GM19193 (cell line): ENCODE results near the gene NHLH1.

Source experiments
- POLR2A ChIP-seq: IDR thresholded peaks from 4 replicates; pipeline ENCODE4 v1.6.1; 2011; ENCODE audit not compliant: insufficient read depth, insufficient read length; ENCODE audit errors: extremely low read depth

Gene NHLH1

DNA sequence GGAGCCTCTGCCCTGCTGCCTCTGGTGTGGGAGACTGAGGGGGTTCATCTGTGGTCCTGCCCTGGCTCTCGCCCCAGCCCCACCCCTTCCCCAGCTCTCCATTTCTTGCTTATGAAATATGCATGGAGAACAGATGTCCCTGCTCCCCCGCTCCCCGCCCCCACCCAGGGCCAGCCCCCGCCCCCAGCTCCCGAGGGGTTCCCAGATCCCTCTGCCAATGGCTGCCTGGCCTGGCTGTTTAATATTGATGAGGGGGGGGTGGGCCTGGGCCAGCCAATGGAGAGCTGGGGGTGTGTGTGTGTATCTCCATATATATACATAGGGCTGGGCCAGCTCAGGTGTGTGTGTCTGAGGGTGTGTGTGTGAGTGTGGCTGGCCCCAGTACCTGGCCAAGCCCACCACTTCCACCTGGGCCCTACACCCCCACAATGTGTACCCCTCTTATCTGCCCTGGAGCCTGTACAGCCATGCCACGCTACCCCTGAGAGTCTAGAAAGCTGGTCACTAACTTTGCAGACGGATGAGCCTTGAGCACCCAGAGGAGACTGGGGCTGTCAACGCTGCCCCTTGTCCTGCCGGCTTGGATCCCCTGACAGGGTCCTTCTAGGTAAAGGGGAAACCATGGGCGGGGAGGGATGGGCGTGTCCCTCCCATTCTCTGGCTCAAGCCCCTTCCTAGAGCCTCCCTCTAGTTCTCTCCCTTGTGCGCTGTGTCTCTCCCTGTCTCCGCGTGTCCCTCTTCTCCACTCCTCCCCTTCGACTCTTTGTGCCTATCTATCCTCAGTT, at the start of gene NHLH1:
Gene NHLH1, plus strand, starts transcription at position 341 of the 785 bp plus-strand sequence. CDS start 3,661 bp downstream, outside the sequence.
- no peak for TF ChIP-seq POLR2A

GRCh38 chr1:160322831-160323230, 44.0 kb upstream of the NHLH1 start:
- no peak for TF ChIP-seq POLR2A

DNA sequence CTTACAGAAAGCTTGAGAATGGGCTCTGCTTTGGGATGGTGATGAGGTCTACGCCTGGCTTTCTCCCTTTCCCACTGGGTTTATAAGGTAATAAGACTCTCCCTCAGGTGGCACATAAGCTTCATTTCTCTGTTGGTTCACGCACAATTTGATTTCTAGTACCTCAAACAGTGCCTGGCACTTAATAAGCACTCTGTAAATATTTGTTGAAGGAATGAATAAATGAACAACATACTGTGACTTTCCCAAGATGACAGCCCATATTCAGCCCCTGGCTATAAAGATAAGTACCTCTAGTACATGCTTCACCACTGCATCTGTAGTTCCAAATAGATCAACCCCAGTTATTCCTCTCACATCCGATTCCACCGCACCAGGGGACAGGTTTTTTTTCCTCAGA, 41.6 kb upstream of the NHLH1 start:
- TF ChIP-seq POLR2A = no peak

GRCh38 chr1:160326418-160326817, 40.5 kb upstream of the NHLH1 start:
- no peak for TF ChIP-seq POLR2A

DNA sequence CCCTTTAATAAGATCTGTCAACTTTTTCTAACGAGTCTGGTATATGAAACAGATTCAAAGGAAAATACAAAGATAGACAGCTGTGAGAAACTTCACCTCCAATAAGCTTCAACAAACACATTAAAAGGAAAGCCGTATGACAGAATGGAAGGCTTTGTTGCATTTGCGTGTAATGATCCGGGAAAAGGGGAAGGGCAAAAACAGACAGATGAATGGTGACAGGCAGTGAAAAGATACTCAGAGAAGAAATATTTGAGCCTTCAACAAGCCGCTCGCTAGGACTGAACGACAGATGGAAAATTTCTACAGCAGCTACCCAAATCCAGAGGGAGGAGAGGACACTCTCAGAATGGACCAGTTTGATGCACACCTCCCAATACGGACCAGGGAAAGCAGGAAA, 38.7 kb upstream of the NHLH1 start:
- no peak for TF ChIP-seq POLR2A

DNA sequence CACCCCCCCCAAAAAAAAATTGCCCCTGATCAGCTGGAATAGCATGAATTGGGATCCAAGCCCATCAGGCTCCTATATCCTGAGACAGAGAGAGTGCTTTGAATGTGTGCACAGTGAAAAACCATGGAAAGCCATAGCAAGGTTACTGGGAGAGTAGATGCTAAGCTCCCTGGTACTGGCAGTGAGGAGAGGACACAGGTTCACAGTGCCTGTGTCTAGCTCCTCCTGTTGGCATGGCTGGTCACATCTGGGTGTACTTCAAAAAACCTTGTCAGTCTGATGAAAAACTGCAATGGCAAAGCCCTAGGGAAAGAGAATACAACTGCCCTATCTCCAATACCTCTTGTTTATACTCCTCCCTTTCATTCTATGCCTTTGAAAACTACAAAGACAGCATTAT, 36.8 kb upstream of the NHLH1 start:
- TF ChIP-seq POLR2A = no peak

DNA sequence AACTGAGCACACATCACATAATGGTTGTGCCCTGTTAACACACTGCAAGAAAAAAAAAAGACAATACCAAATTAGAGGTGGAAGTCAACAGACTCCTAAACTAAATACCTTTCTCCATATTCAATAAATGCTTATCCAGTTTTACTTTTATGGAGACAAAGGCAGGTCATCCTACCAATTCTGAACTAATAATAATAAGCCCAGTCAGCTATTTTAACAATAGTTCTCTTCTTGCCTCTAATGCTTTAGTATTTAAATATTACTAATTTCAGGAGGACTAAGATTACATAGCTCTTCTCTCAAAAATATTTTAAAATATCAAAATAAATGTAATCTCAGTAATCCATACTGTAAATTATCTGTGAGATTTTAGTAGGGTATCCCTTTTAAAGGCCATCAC, 34.4 kb upstream of the NHLH1 start:
- no peak for TF ChIP-seq POLR2A

- no peak for TF ChIP-seq POLR2A
Measured at GRCh38 chr1:160338580-160338979, 28.3 kb upstream of the NHLH1 start.

GRCh38 chr1:160340146-160340545, 26.7 kb upstream of the NHLH1 start:
- no peak for TF ChIP-seq POLR2A

GRCh38 chr1:160340866-160341265, 26.0 kb upstream of the NHLH1 start:
- no peak for TF ChIP-seq POLR2A

DNA sequence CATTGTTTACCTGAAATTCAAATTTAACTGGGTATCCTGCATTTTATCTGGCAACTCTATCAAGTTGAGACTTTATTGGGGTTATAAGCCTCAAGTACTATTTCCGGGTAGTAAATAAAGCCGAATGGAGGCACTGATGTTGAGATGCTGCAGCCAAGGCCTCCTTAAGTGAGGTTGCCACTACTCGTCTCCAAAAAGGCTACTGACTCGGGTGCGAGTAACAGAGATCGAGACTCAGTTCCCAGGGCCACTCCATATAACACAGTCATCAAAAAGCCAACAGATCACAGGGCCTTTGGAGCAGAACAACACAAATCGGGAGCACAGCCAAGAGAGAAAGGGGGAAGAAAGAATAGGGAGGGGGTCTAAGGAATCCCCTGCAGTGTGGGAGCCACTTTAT, 24.3 kb upstream of the NHLH1 start:
- no peak for TF ChIP-seq POLR2A

- peak; percentile 91 for TF ChIP-seq POLR2A
Measured at GRCh38 chr1:160342953-160343869, 23.7 kb upstream of the NHLH1 start, which contains the start of the genes COPA and NCSTN. TSS of gene COPA (minus strand) at chr1:160343250. CDS start at chr1:160343170, 80 bp downstream. TSS of gene NCSTN (plus strand) at chr1:160343383. CDS start at chr1:160343397, 14 bp downstream.

- no peak for TF ChIP-seq POLR2A
Measured at GRCh38 chr1:160344241-160344640, 22.6 kb upstream of the NHLH1 start.

GRCh38 chr1:160344936-160345335, 21.9 kb upstream of the NHLH1 start:
- no peak for TF ChIP-seq POLR2A

GRCh38 chr1:160346463-160346862, 20.4 kb upstream of the NHLH1 start:
- no peak for TF ChIP-seq POLR2A

DNA sequence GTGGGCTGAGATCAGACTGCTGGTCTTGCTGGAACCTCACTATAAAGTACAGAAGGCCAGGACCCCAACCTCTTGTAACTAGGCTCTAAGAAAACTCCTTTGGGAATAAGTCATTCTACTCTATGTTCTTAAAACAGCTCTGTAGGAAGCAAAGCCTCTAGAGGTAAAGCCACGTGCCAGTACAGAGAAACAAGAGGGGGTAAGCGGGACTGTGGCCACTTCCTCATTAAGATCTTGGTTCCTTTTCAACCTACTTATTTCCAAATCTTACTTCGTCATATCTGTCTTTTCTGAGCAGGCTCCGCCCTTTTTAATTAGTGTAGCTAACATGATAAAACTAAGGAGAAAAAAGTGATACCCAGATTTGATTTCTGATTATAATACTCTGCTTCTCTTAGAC, 19.9 kb upstream of the NHLH1 start:
- no peak for TF ChIP-seq POLR2A

DNA sequence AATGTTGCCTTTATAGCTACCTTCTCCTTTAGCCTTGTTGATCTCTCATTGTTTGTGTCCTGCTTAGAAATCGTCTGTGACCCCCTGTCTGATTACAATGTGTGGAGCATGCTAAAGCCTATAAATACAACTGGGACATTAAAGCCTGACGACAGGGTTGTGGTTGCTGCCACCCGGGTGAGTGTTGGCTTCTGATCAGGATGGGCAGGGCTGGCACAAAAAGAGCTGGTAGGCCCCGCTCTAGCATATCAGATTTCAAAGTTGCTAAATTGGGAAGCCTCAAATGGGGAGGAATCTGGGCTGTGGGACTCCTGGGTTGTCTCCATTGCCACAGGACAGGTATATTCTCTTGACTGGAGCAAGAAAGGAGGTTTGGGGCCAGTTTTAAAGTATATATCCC, 15.2 kb upstream of the NHLH1 start:
- no peak for TF ChIP-seq POLR2A

DNA sequence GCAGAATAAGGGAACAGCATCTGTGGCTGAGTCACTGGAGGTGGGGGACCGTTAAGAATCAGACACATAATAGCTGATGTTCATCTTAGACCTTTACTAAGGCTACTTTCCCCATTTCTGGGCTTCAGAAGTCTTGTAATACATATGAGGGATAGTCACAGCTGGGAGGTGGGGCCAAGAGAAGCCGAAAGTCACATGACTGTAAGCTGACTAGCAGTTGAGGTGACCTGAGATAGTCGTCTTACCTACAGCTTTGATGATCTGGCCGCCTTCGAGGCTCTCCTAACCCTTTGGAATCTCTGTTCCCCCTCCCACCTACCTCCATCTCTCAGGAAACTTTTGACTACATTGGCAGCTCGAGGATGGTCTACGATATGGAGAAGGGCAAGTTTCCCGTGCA, 14.3 kb upstream of the NHLH1 start:
- TF ChIP-seq POLR2A = no peak
